ENCODE measurements around the gene PHLPP1.

Gene PHLPP1

GRCh38 chr18:63000839-63001238 is 285.5 kb downstream of the PHLPP1 start:
- Histone ChIP-seq H3K9me3 (ENCODE audit: control insufficient read depth, insufficient read depth, low read depth, low read length) (no peaks in the 10 kb centered on the region), H3K4me3 (ENCODE audit: low read depth, low read length) (no peak overlapping the region), H3K36me3 (ENCODE audit: control insufficient read depth in 2 of 2, insufficient read depth in 1 of 2, low read length in 2 of 2) (no peaks in the 10 kb centered on the region), H3K4me1 (ENCODE audit: control insufficient read depth, insufficient read depth, low read length) (no peaks in the 10 kb centered on the region), H3K27ac (ENCODE audit: extremely low read depth, low read depth, low read length) (no peak overlapping the region)
- CTCF ChIA-PET = interaction anchor here (0.9 kb wide), 1 partner anchor 48 kb away, joined by 3 read pairs; no protein-coding TSS in a partner anchor
- TF ChIP-seq ZNF280C (tag by site-specific recombination; IDR thresholded peaks at IDR 0.05) (no peak), ZNF248 (tag by site-specific recombination; IDR thresholded peaks at IDR 0.05) (no peak), ZFP69B (tag by site-specific recombination; IDR thresholded peaks at IDR 0.05) (no peak), BCL11A (tag by site-specific recombination; IDR thresholded peaks at IDR 0.05; ENCODE audit: low read depth) (no peak), ZNF362 (tag by site-specific recombination; IDR thresholded peaks at IDR 0.05) (no peak), ZIC2 (tag by site-specific recombination; IDR thresholded peaks at IDR 0.05) (no peak), ZNF426 (tag by site-specific recombination; IDR thresholded peaks at IDR 0.05) (no peak), GLI2 (tag by site-specific recombination; IDR thresholded peaks at IDR 0.05; ENCODE audit: borderline replicate concordance, low read depth) (no peak), ZNF791 (tag by site-specific recombination; IDR thresholded peaks at IDR 0.05) (no peak), ZNF548 (tag by site-specific recombination; IDR thresholded peaks at IDR 0.05) (no peak), SP2 (tag by site-specific recombination; IDR thresholded peaks at IDR 0.05) (no peak), ZBTB48 (tag by site-specific recombination; IDR thresholded peaks at IDR 0.05) (no peak)
- POLR2A ChIA-PET = no interaction called here

GRCh38 chr18:63001861-63002260 is 286.5 kb downstream of the PHLPP1 start:
- Histone ChIP-seq H3K9me3 (ENCODE audit: control insufficient read depth, insufficient read depth, low read depth, low read length) (no peaks in the 10 kb centered on the region), H3K4me1 (ENCODE audit: control insufficient read depth, insufficient read depth, low read length) (no peaks in the 10 kb centered on the region), H3K4me3 (ENCODE audit: low read depth, low read length) (no peak overlapping the region), H3K36me3 (ENCODE audit: control insufficient read depth in 2 of 2, insufficient read depth in 1 of 2, low read length in 2 of 2) (no peaks in the 10 kb centered on the region), H3K27ac (ENCODE audit: extremely low read depth, low read depth, low read length) (no peak overlapping the region)
- ChIA-PET CTCF (interaction anchor here (0.6 kb wide), 1 partner anchor 316 kb away, joined by 3 read pairs; no protein-coding TSS in a partner anchor), POLR2A (no interaction called here)
- no peak for TF ChIP-seq REPIN1 (tag by site-specific recombination; IDR thresholded peaks at IDR 0.05; ENCODE audit: low read depth)
- TF ChIP-seq ZNF501 (tag by site-specific recombination; IDR thresholded peaks at IDR 0.05) = no peak
- TF ChIP-seq ZNF624 (tag by site-specific recombination; IDR thresholded peaks at IDR 0.05) = no peak
- TF ChIP-seq FEZF1 (tag by site-specific recombination; IDR thresholded peaks at IDR 0.05) = no peak
- no peak for TF ChIP-seq ZEB2 (tag by site-specific recombination; IDR thresholded peaks at IDR 0.05)
- TF ChIP-seq ZNF580 (tag by site-specific recombination; IDR thresholded peaks at IDR 0.05) = no peak
- TF ChIP-seq ZNF449 (tag by site-specific recombination; IDR thresholded peaks at IDR 0.05) = no peak
- TF ChIP-seq ZNF514 (tag by site-specific recombination; IDR thresholded peaks at IDR 0.05) = no peak
